ENCODE data around the gene CSNK2A1.

Gene CSNK2A1

DNA sequence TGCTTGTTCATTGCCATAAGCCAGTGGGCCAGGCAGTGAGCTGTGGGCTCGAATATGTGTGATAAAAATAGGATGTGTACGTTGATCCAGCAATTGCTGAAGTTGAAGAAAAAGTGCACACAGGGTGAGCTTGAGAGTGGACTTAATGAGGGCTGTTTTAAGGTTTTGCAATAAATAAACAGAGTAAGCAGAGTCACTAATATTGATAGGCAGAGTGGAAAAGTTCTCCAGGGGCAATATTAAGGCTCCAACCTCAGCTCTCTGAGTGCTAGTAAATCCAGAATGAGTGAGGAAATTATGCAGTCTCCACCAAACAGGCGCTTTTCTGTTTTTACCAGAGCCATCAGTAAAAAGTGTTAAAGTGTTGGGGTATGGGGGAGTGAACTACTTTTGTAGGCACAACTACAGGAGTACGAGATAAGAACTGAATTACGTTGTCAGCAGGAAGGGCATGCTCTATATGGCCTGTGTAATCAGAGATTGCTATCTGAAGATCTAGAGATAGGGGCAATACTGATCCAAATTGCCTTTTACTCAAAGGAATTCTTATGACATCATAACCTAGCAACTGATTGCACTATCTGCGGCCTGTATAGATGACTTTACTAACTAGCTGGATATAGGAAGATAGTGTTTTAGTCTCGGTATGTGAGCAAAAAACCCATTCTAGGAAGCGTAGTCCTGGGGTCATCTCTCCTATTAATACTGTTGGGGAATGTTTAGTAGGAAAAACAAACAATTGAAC lies 73.7 kb downstream of the CSNK2A1 start:
- Histone ChIP-seq H3K27ac (no peak overlapping the region), H3K4me3 (no peak overlapping the region), H3K36me3 (ENCODE audit: insufficient read depth, low read length) (peaks cover 5% of the 10 kb centered on the region; the same call in 1 of the 2 replicates), H3K9me3 (ENCODE audit: low read depth, low read length) (no peaks in the 10 kb centered on the region), H3K9ac (ENCODE audit: insufficient read length) (no peak overlapping the region)
- DNase-seq (ENCODE audit: low read depth, low spot score), result no peak
- TF ChIP-seq EZH2 (IDR thresholded peaks at IDR 0.05), result no peak
- no peak for TF ChIP-seq POLR2AphosphoS5 (IDR thresholded peaks at IDR 0.05; ENCODE audit: borderline replicate concordance, low read depth, low read length)
- TF ChIP-seq FOXP2 (optimal IDR thresholded peaks at IDR 0.05; ENCODE audit: control extremely low read depth, extremely low read length, insufficient read depth), result no peak

DNA sequence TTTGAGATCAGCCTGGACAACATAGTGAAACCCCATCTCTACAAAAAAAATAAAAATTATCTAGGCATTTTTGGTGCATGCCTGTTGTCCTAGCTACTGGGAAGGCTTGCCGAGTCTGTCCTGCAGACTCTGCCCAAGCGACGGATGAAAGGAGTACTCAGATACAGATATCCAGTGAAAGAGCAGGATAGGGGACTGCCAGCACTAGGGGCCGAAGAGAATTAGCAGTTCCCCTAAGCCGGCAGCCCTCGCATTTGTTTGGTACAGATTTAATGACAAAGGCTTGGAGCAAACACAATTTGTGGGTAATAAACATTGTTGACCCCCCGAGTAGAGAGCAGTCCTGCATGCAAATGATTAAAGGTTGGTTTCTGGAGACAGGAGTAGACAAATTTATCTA lies 75.8 kb downstream of the CSNK2A1 start:
- H3K9me3 ChIP-seq (ENCODE audit: low read depth, low read length), result no peaks in the 10 kb centered on the region
- no peak overlapping the region for H3K4me3 ChIP-seq
- no peak overlapping the region for H3K27ac ChIP-seq
- no peak for DNase-seq (ENCODE audit: low read depth, low spot score)
- H3K36me3 ChIP-seq (ENCODE audit: insufficient read depth, low read length), result no peaks in the 10 kb centered on the region
- TF ChIP-seq EZH2 (IDR thresholded peaks at IDR 0.05), result no peak
- no peak for TF ChIP-seq POLR2AphosphoS5 (IDR thresholded peaks at IDR 0.05; ENCODE audit: borderline replicate concordance, low read depth, low read length)
- TF ChIP-seq FOXP2 (optimal IDR thresholded peaks at IDR 0.05; ENCODE audit: control extremely low read depth, extremely low read length, insufficient read depth), result no peak
- no peak overlapping the region for H3K9ac ChIP-seq (ENCODE audit: insufficient read length)

DNA sequence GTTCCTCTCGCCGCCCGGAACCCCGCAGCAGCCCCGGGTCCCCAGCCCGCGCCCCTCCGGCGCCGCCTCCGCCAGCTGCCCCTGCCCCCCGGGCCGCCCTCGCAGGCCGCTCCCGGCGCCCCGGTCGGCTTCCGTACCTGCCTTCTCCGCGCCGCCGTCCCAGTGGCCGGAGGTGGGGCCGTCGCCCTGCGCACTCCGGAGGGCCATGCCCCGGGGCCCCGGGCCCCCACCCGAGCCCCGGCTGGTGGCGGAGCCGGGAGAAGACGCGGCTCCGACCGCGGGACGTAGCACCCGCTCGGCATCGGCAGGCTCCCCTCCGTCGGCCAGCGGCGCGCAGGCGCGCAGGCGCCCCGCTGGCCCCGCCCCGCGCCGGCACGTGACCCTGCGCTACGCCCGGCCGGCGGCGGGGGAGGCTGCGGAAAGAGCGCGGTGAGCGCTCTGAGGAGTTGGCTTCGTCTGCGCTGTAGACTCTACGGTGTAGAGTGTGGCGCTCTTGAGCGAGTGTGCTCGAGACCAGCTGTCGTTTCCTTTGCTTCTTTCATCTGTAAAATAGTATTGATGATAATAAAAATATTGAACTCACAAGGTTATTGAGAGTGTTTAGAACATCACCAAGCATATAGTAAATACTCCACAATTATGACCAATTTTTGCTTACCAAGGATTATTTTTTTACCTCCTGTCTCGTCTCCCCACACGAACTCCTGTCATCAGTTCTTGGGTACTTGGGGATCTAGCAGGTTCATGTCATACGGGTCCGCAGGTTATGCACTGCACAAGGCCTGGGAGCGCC lies 81.2 kb downstream of the CSNK2A1 start, which contains the start of gene TBC1D20:
TBC1D20 (minus strand) TSS at position 335 of the 793 bp plus-strand sequence; CDS start at position 207, 128 bp downstream.
- Histone ChIP-seq H3K4me3 (peak within 1 kb of the TSS; percentile 84), H3K36me3 (ENCODE audit: insufficient read depth, low read length) (no peaks in the 10 kb centered on the region), H3K9me3 (ENCODE audit: low read depth, low read length) (no peaks in the 10 kb centered on the region), H3K9ac (ENCODE audit: insufficient read length) (peak within 1 kb of the TSS; percentile 89), H3K27ac (peak within 1 kb of the TSS; percentile 61; the same call in 1 of the 2 replicates)
- TF ChIP-seq POLR2AphosphoS5 (IDR thresholded peaks at IDR 0.05; ENCODE audit: borderline replicate concordance, low read depth, low read length) (peak; percentile 65; the same call in 1 of the 2 replicates), FOXP2 (optimal IDR thresholded peaks at IDR 0.05; ENCODE audit: control extremely low read depth, extremely low read length, insufficient read depth) (no peak), EZH2 (IDR thresholded peaks at IDR 0.05) (no peak)
- peak; percentile 30 for DNase-seq (ENCODE audit: low read depth, low spot score)

DNA sequence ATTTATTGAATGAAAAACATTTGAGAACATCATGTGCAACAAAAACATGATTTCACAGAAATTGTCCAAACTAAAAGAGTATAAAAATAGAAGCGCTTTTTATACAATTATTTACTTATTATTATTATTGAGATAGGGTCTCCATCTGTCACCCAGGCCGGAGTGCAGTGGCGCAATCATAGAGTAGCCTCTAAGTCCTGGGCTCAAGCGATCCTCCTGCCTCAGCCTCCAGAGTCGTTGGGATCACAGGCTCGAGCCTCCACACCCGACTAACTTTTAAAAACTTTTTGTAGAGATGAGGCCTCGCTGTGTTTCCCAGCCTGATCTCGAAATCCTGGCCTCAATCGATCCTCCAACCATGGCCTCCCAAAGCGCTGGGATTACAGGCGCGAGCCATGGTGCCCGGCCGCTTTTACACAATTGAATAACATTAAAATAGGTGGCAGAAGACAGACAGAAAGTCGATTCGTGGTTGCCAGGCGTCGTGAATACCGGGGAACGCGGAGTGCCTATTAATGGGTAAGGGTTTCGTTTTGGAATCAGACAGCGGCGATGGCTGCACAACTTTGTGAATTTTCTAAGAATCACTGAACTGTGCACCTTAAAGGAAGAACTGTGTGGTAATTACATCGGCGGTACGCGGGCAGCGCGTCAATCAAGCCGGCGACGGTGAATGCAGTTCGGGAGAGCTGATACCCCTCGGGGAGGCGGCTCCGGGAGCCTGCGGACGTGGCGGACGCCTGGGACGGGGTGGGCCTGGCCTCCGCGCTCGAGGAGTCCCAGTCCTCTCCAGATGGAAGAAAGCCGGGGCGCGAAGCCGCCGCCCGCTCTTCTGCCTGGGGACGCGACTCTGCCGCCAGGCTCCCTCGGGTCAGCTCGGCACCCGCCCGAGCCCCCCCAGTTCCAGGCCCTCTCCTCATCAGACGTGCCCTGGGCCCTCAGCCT lies 82.1 kb downstream of the CSNK2A1 start:
- no peak for TF ChIP-seq EZH2 (IDR thresholded peaks at IDR 0.05)
- no peak for TF ChIP-seq POLR2AphosphoS5 (IDR thresholded peaks at IDR 0.05; ENCODE audit: borderline replicate concordance, low read depth, low read length)
- no peak for TF ChIP-seq FOXP2 (optimal IDR thresholded peaks at IDR 0.05; ENCODE audit: control extremely low read depth, extremely low read length, insufficient read depth)
- Histone ChIP-seq H3K27ac (no peak overlapping the region), H3K9me3 (ENCODE audit: low read depth, low read length) (no peaks in the 10 kb centered on the region), H3K9ac (ENCODE audit: insufficient read length) (peak overlapping the region; percentile 89), H3K36me3 (ENCODE audit: insufficient read depth, low read length) (no peaks in the 10 kb centered on the region), H3K4me3 (peak overlapping the region; percentile 84)
- no peak for DNase-seq (ENCODE audit: low read depth, low spot score)

DNA sequence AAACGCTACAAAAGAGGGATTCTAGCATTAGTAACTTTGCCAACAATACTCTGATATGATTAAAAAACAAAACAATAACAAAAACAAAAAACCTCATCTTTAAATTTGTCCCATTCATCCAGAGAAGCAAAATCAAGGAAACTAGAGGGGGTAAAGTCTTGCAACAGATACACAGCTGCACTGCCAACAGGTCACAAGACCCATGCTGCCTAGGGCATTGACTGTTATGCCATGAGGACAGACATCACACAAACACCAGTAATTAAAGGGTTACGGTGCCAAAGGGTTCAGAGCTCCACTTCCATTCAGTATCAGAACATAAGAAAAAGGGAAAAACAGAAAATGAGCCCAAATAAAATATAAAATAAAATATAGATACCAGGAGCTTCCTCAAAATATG lies 82.9 kb downstream of the CSNK2A1 start:
- TF ChIP-seq POLR2AphosphoS5 (IDR thresholded peaks at IDR 0.05; ENCODE audit: borderline replicate concordance, low read depth, low read length) (no peak), EZH2 (IDR thresholded peaks at IDR 0.05) (no peak), FOXP2 (optimal IDR thresholded peaks at IDR 0.05; ENCODE audit: control extremely low read depth, extremely low read length, insufficient read depth) (no peak)
- peak overlapping the region; percentile 89 for H3K9ac ChIP-seq (ENCODE audit: insufficient read length)
- no peak overlapping the region for H3K27ac ChIP-seq
- H3K9me3 ChIP-seq (ENCODE audit: low read depth, low read length), result no peaks in the 10 kb centered on the region
- no peak for DNase-seq (ENCODE audit: low read depth, low spot score)
- H3K36me3 ChIP-seq (ENCODE audit: insufficient read depth, low read length), result no peaks in the 10 kb centered on the region
- H3K4me3 ChIP-seq, result peak overlapping the region; percentile 84

DNA sequence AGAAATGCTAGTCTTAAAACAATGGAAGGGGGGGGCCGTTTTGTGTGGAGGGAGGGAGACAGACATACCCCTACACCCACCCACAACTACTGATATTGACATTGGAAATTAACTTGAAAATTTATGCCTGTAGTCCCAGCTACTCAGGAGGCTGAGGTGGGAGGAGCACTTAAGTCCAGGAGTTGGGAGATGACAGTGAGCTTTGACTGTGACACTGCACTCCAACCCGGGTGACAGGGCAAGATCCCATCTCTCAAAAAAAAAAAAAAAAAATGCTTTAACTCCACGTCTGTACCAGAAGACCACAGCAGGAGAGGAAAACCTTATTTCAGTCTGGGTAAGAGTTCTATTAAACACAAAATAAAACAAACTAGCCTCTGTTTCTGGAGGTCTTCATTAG lies 83.4 kb downstream of the CSNK2A1 start:
- Histone ChIP-seq H3K36me3 (ENCODE audit: insufficient read depth, low read length) (no peaks in the 10 kb centered on the region), H3K4me3 (peak overlapping the region; percentile 84), H3K27ac (no peak overlapping the region), H3K9me3 (ENCODE audit: low read depth, low read length) (no peaks in the 10 kb centered on the region), H3K9ac (ENCODE audit: insufficient read length) (peak overlapping the region; percentile 89)
- no peak for DNase-seq (ENCODE audit: low read depth, low spot score)
- TF ChIP-seq POLR2AphosphoS5 (IDR thresholded peaks at IDR 0.05; ENCODE audit: borderline replicate concordance, low read depth, low read length) (no peak), FOXP2 (optimal IDR thresholded peaks at IDR 0.05; ENCODE audit: control extremely low read depth, extremely low read length, insufficient read depth) (no peak), EZH2 (IDR thresholded peaks at IDR 0.05) (no peak)

DNA sequence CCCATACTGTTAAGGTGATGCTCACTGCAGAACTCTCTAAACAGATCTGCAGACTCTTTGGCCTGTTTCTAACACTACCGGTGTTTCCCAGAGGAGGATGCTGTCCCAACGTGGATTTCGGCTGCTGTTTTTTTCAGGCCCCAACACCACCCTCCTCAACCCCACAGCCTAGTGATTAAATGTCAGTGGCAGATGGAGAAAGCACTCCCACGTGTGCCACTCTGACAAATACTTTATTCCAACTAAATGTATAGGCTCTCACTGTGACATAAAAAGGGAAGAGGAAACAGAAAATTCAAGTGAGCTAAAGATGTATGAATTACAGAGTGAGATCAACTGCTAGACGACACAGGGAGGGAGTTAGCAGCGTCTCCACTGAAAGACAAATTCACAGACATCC lies 84.8 kb downstream of the CSNK2A1 start:
- H3K9ac ChIP-seq (ENCODE audit: insufficient read length), result no peak overlapping the region
- H3K9me3 ChIP-seq (ENCODE audit: low read depth, low read length), result no peaks in the 10 kb centered on the region
- no peak for DNase-seq (ENCODE audit: low read depth, low spot score)
- TF ChIP-seq FOXP2 (optimal IDR thresholded peaks at IDR 0.05; ENCODE audit: control extremely low read depth, extremely low read length, insufficient read depth) (no peak), POLR2AphosphoS5 (IDR thresholded peaks at IDR 0.05; ENCODE audit: borderline replicate concordance, low read depth, low read length) (no peak), EZH2 (IDR thresholded peaks at IDR 0.05) (no peak)
- no peaks in the 10 kb centered on the region for H3K36me3 ChIP-seq (ENCODE audit: insufficient read depth, low read length)
- H3K4me3 ChIP-seq, result no peak overlapping the region
- no peak overlapping the region for H3K27ac ChIP-seq

All from SK-N-MC (cell line).